HCT116 (cell line): ENCODE results near the gene HLA-DPA1. TPM values are rescaled to one million over a fixed set of nuclear protein-coding genes. Genes with fewer than 3 reads are reported as not detected.

Experiments used
- ATAC-seq: fragments of 200-7000 bp; cut with Tn5 transposase; 2 replicates; pipeline ENCODE4 v1.9.1; 2020; ENCODE audit warnings: mild to moderate bottlenecking, moderate library complexity
- BruUV-seq: library from RNA; stranded (reverse); fragments of 400-500 nt; replicated peaks from 2 replicates; lab custom pipeline; 2021; lab: Mats Ljungman, UMichigan
- CTCF ChIA-PET: fragments of 300-600 bp; sonication (Branson Sonifier 250); formaldehyde crosslinking; loops from one replicate; lab custom pipeline; 2021; ENCODE audit warnings: antibody characterized with exemption; lab: Charles Lee
- POLR2A ChIA-PET: fragments of 300-600, 350-600 bp; sonication (Branson Sonifier 250); formaldehyde crosslinking; loops from one replicate; lab custom pipeline; 2021; ENCODE audit warnings: antibody characterized with exemption; lab: Charles Lee
- RAD21 ChIA-PET, 2 experiments: fragments of 300-600 bp; sonication (Branson Sonifier 250); formaldehyde crosslinking; loops; one replicate each; lab custom pipeline; 2023; ENCODE audit warnings: low total read pairs in 2 of 2; ENCODE audit not compliant: uncharacterized antibody in 2 of 2, unreplicated experiment in 2 of 2, low non-redundant PET in 1 of 2; lab: Charles Lee
- DNase-seq: peaks from one replicate; pipeline ENCODE4 v3.0.0-alpha.2; 2010; ENCODE audit warnings: low read depth, low spot score
- H2AFZ ChIP-seq: fragments of 200-600 bp; shearing (Covaris generic), sonication (generic); 2 replicates; pipeline ENCODE4 v1.6.1; 2017; ENCODE audit warnings: low read depth, mixed run types, mixed read lengths, antibody characterized with exemption, low read length; ENCODE audit not compliant: poor library complexity, severe bottlenecking
- H3K27ac ChIP-seq: 2 replicates; pipeline ENCODE4 v1.5.1; 2012; ENCODE audit warnings: low read depth, low read length
- H3K27me3 ChIP-seq: fragments of 200-600 bp; sonication (generic); 2 replicates; pipeline ENCODE4 v1.6.1; 2016; ENCODE audit warnings: mixed run types, low read length, mixed read lengths; ENCODE audit not compliant: insufficient read depth
- H3K36me3 ChIP-seq, 2 experiments: fragments of 200-500 bp in 1 of 2; fragments of 200-600 bp in 1 of 2; sonication (Bioruptor generic) in 1 of 2; sonication (generic) in 1 of 2; 2 replicates each; pipeline versions ENCODE4 v1.5.1 to v1.6.1; 2014 to 2016; ENCODE audit warnings: low read length in 2 of 2, inconsistent platforms in 1 of 2, mixed read lengths in 1 of 2, mixed run types in 1 of 2; ENCODE audit not compliant: insufficient read depth in 2 of 2, control insufficient read depth in 1 of 2
- H3K4me1 ChIP-seq, 2 experiments: fragments of 200-600 bp in 1 of 2; sonication (generic) in 1 of 2; 2 replicates each; pipeline versions ENCODE4 v1.5.1 to v1.6.1; 2012 to 2017; ENCODE audit warnings: low read length in 2 of 2, inconsistent platforms in 1 of 2, mild to moderate bottlenecking in 1 of 2, mixed read lengths in 1 of 2, mixed run types in 1 of 2, moderate library complexity in 1 of 2; ENCODE audit not compliant: insufficient read depth in 2 of 2, control insufficient read depth in 1 of 2
- H3K4me2 ChIP-seq: fragments of 200-600 bp; sonication (generic); 2 replicates; pipeline ENCODE4 v1.6.1; 2017; ENCODE audit warnings: mixed run types, low read length, mixed read lengths
- H3K4me3 ChIP-seq, 2 experiments: fragments of 200-600 bp in 1 of 2; sonication (generic) in 1 of 2; replicated peaks in 1 of 2; 2 replicates each; pipeline ENCODE4 v1.5.1; 2011 to 2016; ENCODE audit warnings: low read length in 2 of 2, control low read depth in 1 of 2, low read depth in 1 of 2, mild to moderate bottlenecking in 1 of 2, mixed read lengths in 1 of 2, mixed run types in 1 of 2
- H3K79me2 ChIP-seq: fragments of 200-600 bp; sonication (generic); 2 replicates; pipeline ENCODE4 v1.6.1; 2017; ENCODE audit warnings: mild to moderate bottlenecking, mixed run types, low read length, moderate library complexity, mixed read lengths; ENCODE audit not compliant: insufficient read depth
- H3K9ac ChIP-seq: fragments of 200-600 bp; sonication (generic); 2 replicates; pipeline ENCODE4 v1.6.1; 2016; ENCODE audit warnings: low read length, mixed read lengths
- H3K9me2 ChIP-seq: fragments of 200-600 bp; sonication (generic), shearing (Covaris generic); 2 replicates; pipeline ENCODE4 v1.6.1; 2017; ENCODE audit warnings: mixed run types, mild to moderate bottlenecking, moderate library complexity; ENCODE audit not compliant: insufficient read depth
- H3K9me3 ChIP-seq, 2 experiments: fragments of 200-500 bp in 1 of 2; fragments of 200-600 bp in 1 of 2; sonication (Bioruptor generic) in 1 of 2; sonication (generic) in 1 of 2; 2 replicates each; pipeline ENCODE4 v1.6.1; 2014 to 2017; ENCODE audit warnings: low read length in 2 of 2, mixed read lengths in 2 of 2, inconsistent platforms in 1 of 2, low read depth in 1 of 2, mild to moderate bottlenecking in 1 of 2, mixed run types in 1 of 2, moderate library complexity in 1 of 2; ENCODE audit not compliant: control insufficient read depth in 1 of 2, insufficient read depth in 1 of 2
- H4K20me1 ChIP-seq: fragments of 200-600 bp; sonication (generic), shearing (Covaris generic); 2 replicates; pipeline ENCODE4 v1.6.1; 2017; ENCODE audit warnings: mixed run types, mild to moderate bottlenecking, moderate library complexity; ENCODE audit not compliant: insufficient read depth
- CTCF ChIP-seq, 3 experiments: fragments of 200-600 bp in 1 of 3; sonication (generic) in 1 of 3; IDR thresholded peaks in 2 of 3; conservative IDR thresholded peaks in 1 of 3; 2 replicates each; pipeline ENCODE4 v1.5.1; 2012 to 2017; ENCODE audit warnings: low read depth in 2 of 3, low read length in 2 of 3, antibody characterized with exemption in 1 of 3, borderline replicate concordance in 1 of 3, control low read depth in 1 of 3, mild to moderate bottlenecking in 1 of 3, mixed read lengths in 1 of 3, mixed run types in 1 of 3, moderate library complexity in 1 of 3; ENCODE audit not compliant: insufficient read depth in 1 of 3
- EGR1 ChIP-seq: IDR thresholded peaks from 2 replicates; pipeline ENCODE4 v1.6.1; 2012; ENCODE audit warnings: low read depth
- ELF1 ChIP-seq: IDR thresholded peaks from 2 replicates; pipeline ENCODE4 v1.6.1; 2012; ENCODE audit warnings: low read depth, borderline replicate concordance
- EZH2 ChIP-seq: fragments of 200-600 bp; sonication (generic); IDR thresholded peaks from 2 replicates; pipeline ENCODE4 v1.6.1; 2017; ENCODE audit warnings: antibody characterized with exemption, mixed run types
- SIN3A ChIP-seq: IDR thresholded peaks from 2 replicates; pipeline ENCODE4 v1.6.1; 2012; ENCODE audit warnings: low read depth
- SP1 ChIP-seq: IDR thresholded peaks from 2 replicates; pipeline ENCODE4 v1.6.1; 2012; ENCODE audit warnings: low read depth
- intact Hi-C: fragments of 100-400 bp; cut with micrococcal nuclease; formaldehyde crosslinking; loops from 2 replicates; pipeline ENCODE4 v1.10.0; 2022
- total RNA-seq: library from RNA; stranded (reverse); gene quantifications from one replicate; pipeline ENCODE4 v1.2.1, GENCODE V29; 2021; ENCODE audit not compliant: unreplicated experiment
- TF ChIP-seq, protein P1 (sequence below): IDR thresholded peaks from 2 replicates; pipeline ENCODE4 v1.6.1; 2012

Gene HLA-DPA1
- total RNA-seq, 1 experiment from 2014 or later: 0.89 TPM

- BruUV-seq: no TSS peak
- Histone ChIP-seq H3K27me3 (peaks cover 20% of the 10 kb centered on the region; the same call in 1 of the 2 replicates), H3K36me3 (no peaks in the 10 kb centered on the region), H4K20me1 (no peaks in the 10 kb centered on the region), H3K27ac (no peak overlapping the region), H3K4me3 (no peak overlapping the region), H3K9me3 (no peaks in the 10 kb centered on the region), H3K4me1 (no peaks in the 10 kb centered on the region; a peak in 2 of 4 replicates), H3K4me2 (no peak overlapping the region), H3K79me2 (no peaks in the 10 kb centered on the region), H3K9me2 (no peaks in the 10 kb centered on the region), H2AFZ (no peak overlapping the region), H3K9ac (no peak overlapping the region)
- DNase-seq: no peak
- CTCF ChIA-PET: no interaction called here
- POLR2A ChIA-PET: interaction anchor here (0.7 kb wide), 1 partner anchor 143 kb away, joined by 4 read pairs; no protein-coding TSS in a partner anchor
- intact Hi-C loops: no loop called here
- no peak for TF ChIP-seq EZH2
- TF ChIP-seq SIN3A: no peak
- no peak for TF ChIP-seq CTCF (IDR thresholded peaks at IDR 0.05 in 2 of 3, conservative IDR thresholded peaks at IDR 0.05 in 1 of 3; ENCODE audit: borderline replicate concordance in 1 of 3, insufficient read depth in 1 of 3, low read depth in 2 of 3, low read length in 2 of 3)
- TF ChIP-seq ELF1: no peak
- TF ChIP-seq, protein P1, sequence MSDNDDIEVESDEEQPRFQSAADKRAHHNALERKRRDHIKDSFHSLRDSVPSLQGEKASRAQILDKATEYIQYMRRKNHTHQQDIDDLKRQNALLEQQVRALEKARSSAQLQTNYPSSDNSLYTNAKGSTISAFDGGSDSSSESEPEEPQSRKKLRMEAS: no peak
- ATAC-seq: no peak
- RAD21 ChIA-PET: no interaction called here
These were observed 40.3 kb upstream of the HLA-DPA1 start for GRCh38 chr6:33113755-33114154.

DNA sequence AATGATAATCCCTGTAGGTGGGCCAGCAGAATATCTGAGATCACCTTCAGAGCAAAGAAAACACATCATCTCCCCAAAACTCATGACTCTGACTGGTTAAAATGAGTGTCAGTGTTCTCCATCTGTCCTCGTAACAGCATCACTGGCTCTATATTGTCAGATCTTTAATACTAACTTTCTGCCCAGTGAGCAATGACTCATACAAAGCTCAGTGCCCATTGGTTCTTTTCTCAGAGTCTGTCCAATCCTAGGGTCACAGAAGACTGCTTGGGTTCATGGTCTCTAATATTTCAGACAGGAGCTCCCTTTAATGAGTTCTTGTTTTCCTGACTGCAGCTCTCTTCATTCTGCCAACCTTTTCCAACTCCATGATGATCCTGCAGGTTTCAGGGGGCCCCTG is 38.7 kb upstream of the HLA-DPA1 start:
- Histone ChIP-seq H3K4me2 (no peak overlapping the region), H3K27ac (no peak overlapping the region), H3K4me1 (no peaks in the 10 kb centered on the region; a peak in 2 of 4 replicates), H3K36me3 (no peaks in the 10 kb centered on the region), H3K4me3 (no peak overlapping the region), H4K20me1 (no peaks in the 10 kb centered on the region), H3K79me2 (no peaks in the 10 kb centered on the region), H3K27me3 (peaks cover 26% of the 10 kb centered on the region; the same call in 1 of the 2 replicates), H3K9ac (no peak overlapping the region), H2AFZ (no peak overlapping the region), H3K9me2 (no peaks in the 10 kb centered on the region), H3K9me3 (no peaks in the 10 kb centered on the region)
- RAD21 ChIA-PET: no interaction called here
- DNase-seq (peak; percentile 43), ATAC-seq (peak; percentile 96)
- BruUV-seq: no TSS peak
- CTCF ChIA-PET: interaction anchor here (0.6 to 1.2 kb wide), 7 partner anchors 8 to 599 kb away, joined by 3 to 8 read pairs (median 4); partner anchors contain the start of gene UQCC2
- intact Hi-C loops: no loop called here
- TF ChIP-seq SP1: peak; percentile 24; the same call in 1 of the 2 replicates
- TF ChIP-seq EGR1: no peak
- POLR2A ChIA-PET: interaction anchor here (0.9 kb wide), 1 partner anchor 140 kb away, joined by 3 read pairs; no protein-coding TSS in a partner anchor
